RWPE2 (cell line): ENCODE measurements around the gene MINDY3.

Source experiments
- ATAC-seq: fragments of 200-7000 bp; cut with Tn5 transposase; 3 replicates; pipeline ENCODE4 v1.9.1; 2021; ENCODE audit warnings: low read depth
- DNase-seq: peaks from one replicate; pipeline ENCODE4 v3.0.0-alpha.2; 2020; ENCODE audit warnings: low spot score
- H3K27ac ChIP-seq: fragments of 450-650 bp; 2 replicates; pipeline ENCODE4 v1.5.1; 2017; ENCODE audit warnings: mild to moderate bottlenecking; ENCODE audit not compliant: poor library complexity, severe bottlenecking
- H3K27me3 ChIP-seq: fragments of 250-450 bp; sonication (Bioruptor Pico); 2 replicates; pipeline ENCODE4 v1.5.1; 2021; ENCODE audit warnings: mild to moderate bottlenecking, moderate library complexity; ENCODE audit not compliant: insufficient read depth, poor library complexity, severe bottlenecking
- H3K36me3 ChIP-seq: fragments of 250-450 bp; sonication (Bioruptor Pico); 2 replicates; pipeline ENCODE4 v1.5.1; 2020; ENCODE audit warnings: low read depth, mild to moderate bottlenecking, moderate library complexity
- H3K4me1 ChIP-seq: fragments of 250-450 bp; sonication (Bioruptor Pico); 2 replicates; pipeline ENCODE4 v1.5.1; 2021; ENCODE audit warnings: mild to moderate bottlenecking, moderate library complexity; ENCODE audit not compliant: insufficient read depth, poor library complexity, severe bottlenecking
- H3K4me3 ChIP-seq: fragments of 250-450 bp; sonication (Bioruptor Pico); 2 replicates; pipeline ENCODE4 v1.5.1; 2021; ENCODE audit warnings: mild to moderate bottlenecking, moderate library complexity; ENCODE audit not compliant: severe bottlenecking
- H3K9me3 ChIP-seq: fragments of 250-450 bp; sonication (Bioruptor Pico); 2 replicates; pipeline ENCODE4 v1.5.1; 2021; ENCODE audit warnings: mild to moderate bottlenecking, moderate library complexity; ENCODE audit not compliant: severe bottlenecking
- CTCF ChIP-seq: fragments of 450-650 bp; IDR thresholded peaks from one replicate; pipeline ENCODE4 v1.5.1; 2017; ENCODE audit warnings: mild to moderate bottlenecking, moderate library complexity; ENCODE audit not compliant: poor library complexity, severe bottlenecking

Gene MINDY3

GRCh38 chr10:15802375-15802949 is 57.8 kb downstream of the MINDY3 start:
- H3K36me3 ChIP-seq: peaks cover 4% of the 10 kb centered on the region; the same call in 1 of the 2 replicates
- H3K4me3 ChIP-seq: no peak overlapping the region
- no peak overlapping the region for H3K27ac ChIP-seq
- ATAC-seq (no peak), DNase-seq (no peak)
- no peaks in the 10 kb centered on the region for H3K27me3 ChIP-seq
- no peaks in the 10 kb centered on the region for H3K4me1 ChIP-seq
- H3K9me3 ChIP-seq: no peaks in the 10 kb centered on the region
- TF ChIP-seq CTCF: no peak

GRCh38 chr10:15801641-15802040 is 58.7 kb downstream of the MINDY3 start:
- TF ChIP-seq CTCF: no peak
- H3K9me3 ChIP-seq: no peaks in the 10 kb centered on the region
- ATAC-seq (no peak), DNase-seq (no peak)
- no peaks in the 10 kb centered on the region for H3K4me1 ChIP-seq
- no peak overlapping the region for H3K27ac ChIP-seq
- no peak overlapping the region for H3K4me3 ChIP-seq
- H3K36me3 ChIP-seq: peaks cover 4% of the 10 kb centered on the region; the same call in 1 of the 2 replicates
- no peaks in the 10 kb centered on the region for H3K27me3 ChIP-seq

- no peak for TF ChIP-seq CTCF
- DNase-seq: no peak
- no peak overlapping the region for H3K4me3 ChIP-seq
- H3K27me3 ChIP-seq: no peaks in the 10 kb centered on the region
- no peaks in the 10 kb centered on the region for H3K9me3 ChIP-seq
- no peaks in the 10 kb centered on the region for H3K4me1 ChIP-seq
- H3K36me3 ChIP-seq: peaks cover 4% of the 10 kb centered on the region; the same call in 1 of the 2 replicates
- no peak overlapping the region for H3K27ac ChIP-seq
- no peak for ATAC-seq
These were observed 59.2 kb downstream of the MINDY3 start for GRCh38 chr10:15801147-15801546.

GRCh38 chr10:15797346-15797745 is 63.0 kb downstream of the MINDY3 start:
- Histone ChIP-seq H3K27me3 (no peaks in the 10 kb centered on the region), H3K36me3 (peaks cover 4% of the 10 kb centered on the region), H3K27ac (no peak overlapping the region), H3K4me1 (no peaks in the 10 kb centered on the region), H3K9me3 (no peaks in the 10 kb centered on the region), H3K4me3 (no peak overlapping the region)
- TF ChIP-seq CTCF: no peak
- ATAC-seq (no peak), DNase-seq (no peak)

- H3K27me3 ChIP-seq: no peaks in the 10 kb centered on the region
- H3K4me1 ChIP-seq: no peaks in the 10 kb centered on the region
- peaks cover 4% of the 10 kb centered on the region for H3K36me3 ChIP-seq
- no peaks in the 10 kb centered on the region for H3K9me3 ChIP-seq
- no peak for DNase-seq
- H3K27ac ChIP-seq: no peak overlapping the region
- TF ChIP-seq CTCF: no peak
- ATAC-seq: no peak
- no peak overlapping the region for H3K4me3 ChIP-seq
These were observed 63.5 kb downstream of the MINDY3 start for GRCh38 chr10:15796762-15797161.
